Common myeloid progenitor, CD34-positive (primary cell): ENCODE measurements around the gene LIMS1.

Source experiments
- CTCF ChIA-PET: fragments of 350-600 bp; sonication (Branson Sonifier 250); formaldehyde crosslinking; loops from one replicate; lab custom pipeline; 2021; ENCODE audit warnings: antibody characterized with exemption; lab: Charles Lee
- POLR2A ChIA-PET: fragments of 350-600 bp; sonication (Branson Sonifier 250); formaldehyde crosslinking; loops from one replicate; lab custom pipeline; 2021; ENCODE audit warnings: antibody characterized with exemption; lab: Charles Lee
- DNase-seq, 3 donors: peaks; one replicate each; pipeline versions ENCODE4 v3.0.0 to v3.0.0-alpha.2; 2013
- H3K27ac ChIP-seq, 2 experiments: 1 replicate in 1 of 2; 2 replicates in 1 of 2; pipeline ENCODE4 v1.7.0; 2013; ENCODE audit warnings: inconsistent platforms in 2 of 2, low read length in 2 of 2, mild to moderate bottlenecking in 2 of 2, low read depth in 1 of 2, moderate library complexity in 1 of 2; ENCODE audit not compliant: severe bottlenecking in 2 of 2, insufficient read depth in 1 of 2, poor library complexity in 1 of 2
- H3K27me3 ChIP-seq, 5 experiments: replicated peaks in 2 of 5; 1 replicate in 3 of 5; 2 replicates in 2 of 5; pipeline versions ENCODE4 v1.6.1 to v1.7.0; 2013; ENCODE audit warnings: low read length in 4 of 5, mild to moderate bottlenecking in 2 of 5, moderate library complexity in 2 of 5, inconsistent platforms in 1 of 5; ENCODE audit not compliant: insufficient read depth in 5 of 5, control insufficient read depth in 4 of 5
- H3K36me3 ChIP-seq, 4 experiments: 1 replicate in 2 of 4; 2 replicates in 2 of 4; pipeline versions ENCODE4 v1.6.1 to v1.7.0; 2013; ENCODE audit warnings: low read length in 3 of 4, control low read depth in 1 of 4, mild to moderate bottlenecking in 1 of 4; ENCODE audit not compliant: control insufficient read depth in 4 of 4, insufficient read depth in 4 of 4
- H3K4me1 ChIP-seq, 4 experiments: 1 replicate in 3 of 4; 2 replicates in 1 of 4; pipeline versions ENCODE4 v1.6.1 to v1.7.1; 2013; ENCODE audit warnings: low read length in 3 of 4, mild to moderate bottlenecking in 3 of 4, control low read depth in 1 of 4, inconsistent platforms in 1 of 4, moderate library complexity in 1 of 4; ENCODE audit not compliant: control insufficient read depth in 4 of 4, insufficient read depth in 4 of 4; ENCODE audit errors: control extremely low read depth in 1 of 4
- H3K4me3 ChIP-seq, 7 experiments: 1 replicate in 4 of 7; 2 replicates in 3 of 7; pipeline versions ENCODE4 v1.5.1 to v1.7.0; 2013; ENCODE audit warnings: mild to moderate bottlenecking in 7 of 7, low read length in 6 of 7, moderate library complexity in 6 of 7, inconsistent platforms in 2 of 7, low read depth in 2 of 7, control low read depth in 1 of 7; ENCODE audit not compliant: insufficient read depth in 4 of 7, control insufficient read depth in 1 of 7; ENCODE audit errors: extremely low read depth in 1 of 7
- H3K9me3 ChIP-seq, 5 experiments: 1 replicate in 4 of 5; 2 replicates in 1 of 5; pipeline versions ENCODE4 v1.6.1 to v1.7.1; 2013; ENCODE audit warnings: low read length in 4 of 5, mild to moderate bottlenecking in 2 of 5, inconsistent platforms in 1 of 5, low read depth in 1 of 5, moderate library complexity in 1 of 5; ENCODE audit not compliant: control insufficient read depth in 4 of 5, insufficient read depth in 2 of 5; ENCODE audit errors: control extremely low read depth in 1 of 5
- WGBS: methylation state at CpG from one replicate; pipeline ENCODE4 v1.1.5; 2013; ENCODE audit not compliant: insufficient coverage; 5-methylcytosine and 5-hydroxymethylcytosine counted together

The LIMS1 gene

DNA sequence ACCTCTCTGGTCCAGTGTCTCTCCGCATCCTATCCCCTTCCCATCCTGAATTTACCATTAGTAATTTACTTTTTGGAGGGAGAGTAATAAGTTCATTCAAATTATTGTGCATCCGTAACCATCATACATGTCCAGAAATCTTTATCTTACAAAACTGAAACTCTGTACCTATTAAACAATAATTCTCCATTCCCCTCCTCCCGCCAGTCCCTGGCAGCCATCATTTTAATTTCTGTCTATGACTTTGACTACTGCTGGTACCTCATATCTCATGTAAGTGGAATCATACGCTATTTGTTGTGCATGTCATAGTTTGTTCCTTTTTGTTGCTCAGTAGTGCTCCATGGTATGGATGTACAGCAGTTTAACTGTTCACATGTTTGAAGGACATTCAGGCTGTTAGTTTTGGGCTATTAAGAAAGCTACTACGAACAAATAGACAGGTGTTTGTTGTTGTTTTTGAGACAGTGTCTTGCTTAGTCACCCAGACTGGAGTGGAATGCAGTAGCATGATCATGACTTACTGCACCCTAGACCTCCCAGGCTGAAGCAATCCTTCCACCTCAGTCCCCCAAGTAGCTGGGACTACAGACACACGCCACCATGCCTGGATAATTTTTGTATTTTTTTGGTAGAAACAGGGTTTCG is 2.0 kb downstream of the LIMS1 start:
- CTCF ChIA-PET, result interaction anchor here (1.0 to 1.5 kb wide), 3 partner anchors 13 to 48 kb away, joined by 4 to 5 read pairs (median 4); no protein-coding TSS in a partner anchor
- 94% methylated on average over 5 of the region's 7 CpGs for WGBS
- peaks cover 11 to 29% (median 20%) of the 10 kb centered on the region in 4 experiments for H3K4me1 ChIP-seq
- DNase-seq, result no peak
- POLR2A ChIA-PET, result no interaction called here
- H3K9me3 ChIP-seq, result no peaks in the 10 kb centered on the region
- no peaks in the 10 kb centered on the region for H3K27me3 ChIP-seq
- no peak overlapping the region for H3K27ac ChIP-seq
- H3K36me3 ChIP-seq, result peaks cover 0 to 5% (median 0%) of the 10 kb centered on the region in 4 experiments
- H3K4me3 ChIP-seq, result peak overlapping the region in 1 of 7 experiments; percentile 1

DNA sequence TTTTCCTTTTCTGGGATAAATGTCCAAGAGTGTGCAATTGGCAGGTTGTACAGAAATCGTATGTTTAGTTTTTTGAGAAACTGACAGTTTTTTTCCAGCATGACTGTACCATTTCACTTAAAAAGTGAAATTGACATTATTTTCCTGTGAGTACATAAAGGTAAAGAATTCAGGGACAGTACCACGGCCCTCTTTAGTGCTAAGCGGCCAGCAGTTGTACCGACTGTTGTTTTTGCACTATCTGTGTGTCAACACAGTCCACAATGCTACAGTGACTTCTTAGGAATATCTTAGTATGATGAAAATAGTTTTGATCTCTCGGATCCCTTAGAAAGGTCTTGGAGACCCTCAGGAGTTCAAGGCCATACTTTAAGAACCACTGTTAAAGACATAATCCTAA is 2.6 kb downstream of the LIMS1 start:
- H3K27me3 ChIP-seq, result no peaks in the 10 kb centered on the region
- no peak overlapping the region for H3K4me3 ChIP-seq
- CTCF ChIA-PET, result no interaction called here
- H3K9me3 ChIP-seq, result no peaks in the 10 kb centered on the region
- H3K36me3 ChIP-seq, result peaks cover 0 to 5% (median 0%) of the 10 kb centered on the region in 4 experiments
- H3K4me1 ChIP-seq, result peaks cover 11 to 29% (median 20%) of the 10 kb centered on the region in 4 experiments
- DNase-seq, result no peak
- 100% methylated on average over 1 of the region's 5 CpGs for WGBS
- H3K27ac ChIP-seq, result no peak overlapping the region
- POLR2A ChIA-PET, result no interaction called here

DNA sequence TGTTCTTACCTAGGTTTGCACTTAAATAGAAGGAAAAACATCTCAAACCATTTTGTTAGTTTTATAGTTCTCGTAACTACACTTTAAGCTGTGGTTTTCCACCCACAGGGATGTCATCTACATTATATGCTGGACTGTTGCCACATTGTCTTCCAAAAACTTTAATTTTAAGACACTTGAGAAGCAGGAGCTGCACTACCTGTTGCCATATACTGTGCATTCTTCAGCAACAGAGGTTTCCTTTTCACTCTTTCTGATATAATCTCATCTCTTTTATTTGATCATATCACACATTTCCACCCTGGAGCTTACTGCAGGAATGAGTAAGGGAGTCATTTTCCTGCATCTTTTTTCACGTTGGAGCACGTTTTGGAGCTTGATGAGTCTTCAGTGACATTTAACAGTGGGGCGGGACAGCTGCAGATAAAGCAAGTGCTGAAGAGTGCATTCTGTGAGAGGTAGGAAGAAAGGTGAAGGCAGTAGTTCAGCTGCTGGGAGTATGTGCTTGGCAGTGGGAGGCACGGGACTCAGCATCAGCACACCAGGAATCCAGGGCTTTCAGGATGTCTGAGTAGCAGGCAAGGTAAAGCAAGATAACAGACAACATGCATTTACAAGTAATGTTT is 3.8 kb downstream of the LIMS1 start:
- DNase-seq, result no peak
- 66% methylated on average over 5 of the region's 5 CpGs for WGBS
- ChIA-PET POLR2A (no interaction called here), CTCF (interaction anchor here (1.0 kb wide), 1 partner anchor 187 kb away, joined by 3 read pairs; no protein-coding TSS in a partner anchor)
- Histone ChIP-seq H3K4me3 (no peak overlapping the region), H3K27ac (no peak overlapping the region), H3K36me3 (peaks cover 0 to 8% (median 4%) of the 10 kb centered on the region in 4 experiments), H3K27me3 (no peaks in the 10 kb centered on the region), H3K4me1 (peaks cover 11 to 30% (median 18%) of the 10 kb centered on the region in 4 experiments), H3K9me3 (peaks cover 0 to under 1% (median 0%) of the 10 kb centered on the region in 5 experiments)

DNA sequence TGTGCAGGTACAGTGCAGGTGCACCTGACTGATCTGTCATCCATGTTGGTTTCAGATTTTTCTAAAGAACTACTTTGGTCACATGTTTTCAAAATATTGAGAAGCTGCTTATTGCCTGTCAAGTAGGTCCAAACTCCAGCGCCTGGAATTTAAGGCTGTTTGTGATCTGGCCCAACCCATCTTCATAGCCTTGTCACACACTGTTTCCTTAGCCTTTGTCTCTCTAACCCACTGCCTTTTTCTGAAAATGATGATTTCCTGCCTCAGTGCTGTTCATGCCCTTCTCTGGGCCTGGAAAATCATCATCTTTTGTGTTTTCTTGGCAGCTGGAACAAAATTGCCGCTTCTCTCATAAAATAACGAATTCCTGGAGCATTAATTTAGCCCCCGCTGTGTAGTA is 7.2 kb downstream of the LIMS1 start:
- peaks cover 0 to 8% (median 4%) of the 10 kb centered on the region in 4 experiments for H3K36me3 ChIP-seq
- ChIA-PET POLR2A (interaction anchor here (0.7 kb wide), 1 partner anchor 8 kb away, joined by 7 read pairs; the partner anchor contains the start of gene LIMS1), CTCF (interaction anchor here (0.5 to 1.3 kb wide), 6 partner anchors 8 to 175 kb away, joined by 3 read pairs; no protein-coding TSS in a partner anchor)
- H3K27ac ChIP-seq, result no peak overlapping the region
- no peak for DNase-seq
- H3K9me3 ChIP-seq, result peaks cover 0 to 4% (median 0%) of the 10 kb centered on the region in 5 experiments
- no peak overlapping the region for H3K4me3 ChIP-seq
- peaks cover 0 to 9% (median 4%) of the 10 kb centered on the region in 4 experiments for H3K4me1 ChIP-seq
- no peaks in the 10 kb centered on the region for H3K27me3 ChIP-seq
- 100% methylated on average over 3 of the region's 4 CpGs for WGBS

DNA sequence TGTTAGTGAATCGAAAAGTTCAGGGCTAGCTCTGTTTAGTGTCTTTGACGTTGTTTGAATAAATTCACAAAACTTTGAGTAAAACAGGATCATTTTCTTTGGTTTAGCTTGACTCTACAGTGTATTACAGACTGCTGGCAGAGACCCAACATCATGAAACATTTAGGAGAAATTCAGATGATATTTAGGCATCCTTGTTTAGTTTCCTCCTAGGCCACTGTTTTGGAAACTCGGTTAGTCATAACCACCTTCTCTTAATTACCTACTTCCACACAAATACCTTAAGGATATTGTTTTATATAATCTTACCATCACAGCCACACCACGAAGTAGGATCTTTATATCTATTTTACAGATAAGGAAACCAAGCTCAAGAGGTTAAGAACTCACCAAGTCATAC is 7.8 kb downstream of the LIMS1 start:
- ChIA-PET POLR2A (interaction anchor here (0.7 kb wide), 1 partner anchor 8 kb away, joined by 7 read pairs; the partner anchor contains the start of gene LIMS1), CTCF (interaction anchor here (0.8 to 1.3 kb wide), 5 partner anchors 9 to 45 kb away, joined by 3 read pairs; no protein-coding TSS in a partner anchor)
- Histone ChIP-seq H3K36me3 (peaks cover 0 to 10% (median 4%) of the 10 kb centered on the region in 4 experiments), H3K4me1 (peaks cover 0 to 6% (median 2%) of the 10 kb centered on the region in 4 experiments), H3K9me3 (peaks cover 0 to 4% (median 0%) of the 10 kb centered on the region in 5 experiments), H3K27ac (no peak overlapping the region), H3K27me3 (no peaks in the 10 kb centered on the region), H3K4me3 (no peak overlapping the region)
- DNase-seq, result no peak
- WGBS, result 100% methylated on average over 2 of the region's 4 CpGs

DNA sequence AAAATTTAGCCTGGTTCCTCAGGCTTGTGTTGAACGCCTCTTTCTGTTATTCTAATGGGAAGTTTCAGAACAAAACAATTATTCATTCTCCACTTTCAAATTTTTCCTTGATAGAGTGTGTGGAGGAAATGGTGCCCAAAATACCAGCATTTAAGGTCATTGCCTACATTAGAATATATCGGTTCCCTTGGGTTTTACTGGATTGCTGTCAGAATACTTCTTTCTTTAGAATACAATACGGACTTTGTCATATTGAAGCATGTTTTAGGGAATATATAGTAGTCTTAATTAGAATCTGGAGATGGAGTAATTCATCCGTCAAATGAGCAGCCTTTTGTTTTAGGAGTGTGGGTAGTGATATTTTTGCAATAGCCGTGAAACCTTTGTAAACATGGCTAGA is 13.3 kb downstream of the LIMS1 start:
- peaks cover 0 to 4% (median 0%) of the 10 kb centered on the region in 5 experiments for H3K9me3 ChIP-seq
- peaks cover 0 to 2% (median under 1%) of the 10 kb centered on the region in 4 experiments for H3K36me3 ChIP-seq
- H3K27me3 ChIP-seq, result no peaks in the 10 kb centered on the region
- peaks cover 0 to 8% (median 0%) of the 10 kb centered on the region in 4 experiments for H3K4me1 ChIP-seq
- DNase-seq, result no peak
- ChIA-PET POLR2A (interaction anchor here (0.6 kb wide), 1 partner anchor 168 kb away, joined by 3 read pairs; no protein-coding TSS in a partner anchor), CTCF (interaction anchor here (1.3 kb wide), 1 partner anchor 13 kb away, joined by 4 read pairs; the partner anchor contains the start of gene LIMS1)
- 100% methylated on average over 4 of the region's 5 CpGs for WGBS
- H3K27ac ChIP-seq, result no peak overlapping the region
- no peak overlapping the region for H3K4me3 ChIP-seq
